HG02852 (cell line): Measurements from ENCODE around the gene NAV2.

Experiments
- ATAC-seq: cut with Tn5 transposase; IDR thresholded peaks from one replicate; pipeline ENCODE4 v1.9.1; 2021; ENCODE audit warnings: mild to moderate bottlenecking, moderate library complexity; ENCODE audit not compliant: unreplicated experiment

Gene NAV2

DNA sequence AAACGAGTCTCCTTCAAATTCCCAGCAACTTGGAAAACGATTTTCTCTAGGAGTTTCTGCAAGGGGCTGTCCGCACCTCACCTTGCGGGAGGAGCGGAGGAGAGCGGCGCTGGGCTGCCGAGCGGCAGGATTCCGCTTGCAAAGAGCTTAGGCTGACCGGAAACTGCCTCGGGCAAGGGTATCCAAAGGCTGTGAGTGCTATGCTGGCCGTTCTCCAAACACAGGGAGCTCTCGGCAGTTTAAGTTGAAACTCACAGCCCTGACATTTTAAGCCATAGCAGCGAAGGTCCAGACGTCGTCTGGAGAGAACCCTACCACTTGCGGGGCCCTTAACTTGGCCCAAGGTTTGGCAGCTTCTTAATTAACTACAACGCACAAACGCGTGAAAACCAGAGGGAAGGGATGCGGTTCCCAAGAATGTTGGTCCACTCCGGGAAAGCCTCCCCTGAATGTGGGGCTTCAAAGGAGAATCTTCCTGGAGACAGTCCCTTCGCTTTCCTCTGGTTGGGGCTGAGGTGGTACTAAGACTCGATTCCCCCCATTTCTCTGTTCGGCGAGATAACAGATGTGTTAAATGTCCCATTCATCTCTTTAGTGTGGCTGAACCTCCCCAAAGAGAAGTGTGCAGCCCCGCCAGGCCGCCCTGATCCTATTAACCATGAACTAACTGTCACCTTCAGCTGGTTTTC lies 448.7 kb downstream of the NAV2 start:
- ATAC-seq, result no peak

DNA sequence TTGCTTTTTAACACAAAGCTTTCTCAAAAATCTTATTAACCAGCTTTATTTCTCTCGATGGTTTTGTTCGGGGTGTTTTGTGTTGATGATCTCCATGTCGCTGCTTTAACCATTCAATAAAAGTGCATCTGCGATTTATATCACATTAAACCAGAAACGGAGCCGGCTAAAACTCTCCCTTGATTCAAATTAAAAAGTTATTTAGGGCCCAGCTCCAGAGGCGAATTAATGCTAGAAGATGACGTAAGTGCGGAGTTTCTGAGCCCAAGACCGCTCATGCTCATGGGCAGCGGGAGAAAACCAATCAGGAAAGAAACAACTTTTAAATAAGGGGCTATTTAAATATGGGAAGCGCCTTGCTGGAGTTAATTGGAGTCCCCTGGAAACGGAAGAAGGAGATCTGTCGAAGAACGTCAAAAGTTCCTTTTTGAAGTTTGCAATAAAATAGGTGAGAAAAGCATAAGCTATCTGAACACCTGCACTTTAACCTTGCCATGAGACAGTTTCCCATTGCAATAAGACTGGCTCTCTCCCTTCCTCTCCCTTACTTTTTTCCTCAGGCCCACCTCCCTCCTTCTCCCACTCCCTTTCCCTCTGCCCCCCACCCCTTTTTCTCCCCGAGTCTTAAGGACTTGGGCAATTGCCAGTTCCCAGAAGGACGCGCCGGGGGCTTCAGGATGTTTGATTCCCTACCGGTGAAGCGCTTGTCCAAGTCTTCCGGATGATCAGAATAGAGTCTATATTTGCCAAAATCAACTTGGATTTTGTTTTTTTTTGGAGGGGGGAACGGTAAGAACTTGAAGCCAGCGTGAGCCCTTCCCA lies 449.5 kb downstream of the NAV2 start:
- no peak for ATAC-seq

DNA sequence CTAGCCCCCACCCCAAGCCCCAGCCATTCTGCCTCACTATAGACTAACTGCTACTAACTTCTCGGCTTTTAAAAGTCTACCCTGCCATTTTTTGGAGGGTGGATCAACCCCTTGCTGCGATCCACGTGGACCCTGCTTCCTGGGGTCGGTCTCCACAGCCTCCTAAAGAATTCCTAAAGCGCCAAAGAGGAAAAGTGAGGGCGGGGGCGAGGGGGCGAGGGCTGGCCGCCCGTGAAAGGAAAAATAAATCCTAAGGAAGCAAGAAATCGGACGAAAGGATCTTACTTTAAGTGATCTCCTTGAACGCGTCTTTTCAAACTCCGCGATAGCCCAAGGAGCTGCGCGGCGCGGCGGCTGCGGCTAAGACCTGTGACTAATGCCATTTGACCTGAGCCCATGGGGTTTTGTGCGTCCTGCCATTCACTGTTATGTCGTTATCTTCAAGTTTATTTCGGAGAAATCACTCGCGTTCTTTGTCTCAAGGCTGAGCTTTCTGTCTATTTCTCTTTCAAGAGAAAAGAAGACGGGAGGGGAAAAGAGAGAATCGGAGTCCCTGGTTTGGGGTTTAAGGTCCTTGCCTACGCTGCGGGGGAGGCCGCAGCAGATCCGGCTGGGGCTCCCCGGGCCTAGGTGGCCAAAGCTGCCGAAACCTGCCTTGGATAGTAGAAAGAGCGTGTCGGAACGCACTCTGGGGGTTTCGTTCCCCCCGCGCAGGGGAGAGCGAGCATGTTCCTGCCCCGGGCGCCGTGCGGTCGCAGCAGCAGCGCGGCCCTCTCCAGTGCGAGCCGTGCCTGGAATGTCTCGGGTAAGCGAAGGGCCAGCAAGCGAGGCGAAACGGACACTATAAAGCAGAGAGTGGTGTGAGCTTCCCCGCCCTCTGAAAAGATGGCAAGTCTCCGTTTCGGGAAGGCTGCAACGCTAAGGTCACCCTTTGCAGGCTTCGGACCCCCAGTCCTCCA lies 450.5 kb downstream of the NAV2 start:
- no peak for ATAC-seq

DNA sequence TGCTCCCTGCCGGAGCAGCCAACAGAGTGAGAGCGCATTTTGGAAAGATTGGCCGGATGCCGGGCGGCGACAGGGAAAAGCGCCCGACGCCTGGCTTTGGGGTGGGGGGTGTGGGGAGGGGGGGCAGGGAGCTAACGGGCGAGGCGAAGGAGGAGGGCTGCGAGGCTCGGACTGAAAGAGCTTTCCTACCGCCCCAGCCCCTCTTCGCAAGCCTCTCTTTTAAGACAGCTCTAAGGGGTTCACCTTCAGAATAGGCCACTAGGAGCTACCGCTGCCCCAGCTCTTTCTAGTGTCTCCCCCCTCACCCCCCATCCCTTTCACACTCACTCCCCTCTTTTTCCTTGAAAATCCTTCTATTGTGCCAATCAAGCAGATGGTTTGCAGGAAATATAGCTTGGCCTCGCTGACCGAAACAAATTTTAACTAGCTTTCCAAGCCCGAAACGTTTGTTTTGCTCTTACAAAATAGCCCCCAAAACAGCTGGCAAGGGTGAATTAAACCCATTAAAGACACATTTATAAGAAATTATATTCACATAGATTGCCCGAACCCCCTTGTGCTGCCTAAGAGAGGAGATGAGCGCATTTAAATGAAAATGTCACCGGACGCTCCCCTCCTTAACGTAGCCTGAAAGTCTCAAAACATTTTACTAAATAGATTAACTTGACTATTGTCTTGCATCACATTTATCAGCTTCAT lies 451.3 kb downstream of the NAV2 start:
- ATAC-seq, result no peak
